Activated naive CD8-positive, alpha-beta T cell (primary cell): Measurements from ENCODE around the gene SPPL3.

Experiments
- H3K27ac Mint-ChIP-seq: one replicate; pipeline ENCODE4 v1.8.0; 2021; ENCODE audit warnings: mixed read lengths
- H3K27me3 Mint-ChIP-seq: one replicate; pipeline ENCODE4 v1.8.0; 2021; ENCODE audit warnings: mixed read lengths
- H3K36me3 Mint-ChIP-seq: one replicate; pipeline ENCODE4 v1.8.0; 2021; ENCODE audit warnings: mixed read lengths
- H3K4me1 Mint-ChIP-seq: one replicate; pipeline ENCODE4 v1.8.0; 2021; ENCODE audit warnings: low read depth, mixed read lengths
- H3K4me3 Mint-ChIP-seq: one replicate; pipeline ENCODE4 v1.8.0; 2021; ENCODE audit warnings: mild to moderate bottlenecking, mixed read lengths
- H3K9me3 Mint-ChIP-seq: one replicate; pipeline ENCODE4 v1.8.0; 2021; ENCODE audit warnings: low read depth, mixed read lengths

Gene SPPL3

DNA sequence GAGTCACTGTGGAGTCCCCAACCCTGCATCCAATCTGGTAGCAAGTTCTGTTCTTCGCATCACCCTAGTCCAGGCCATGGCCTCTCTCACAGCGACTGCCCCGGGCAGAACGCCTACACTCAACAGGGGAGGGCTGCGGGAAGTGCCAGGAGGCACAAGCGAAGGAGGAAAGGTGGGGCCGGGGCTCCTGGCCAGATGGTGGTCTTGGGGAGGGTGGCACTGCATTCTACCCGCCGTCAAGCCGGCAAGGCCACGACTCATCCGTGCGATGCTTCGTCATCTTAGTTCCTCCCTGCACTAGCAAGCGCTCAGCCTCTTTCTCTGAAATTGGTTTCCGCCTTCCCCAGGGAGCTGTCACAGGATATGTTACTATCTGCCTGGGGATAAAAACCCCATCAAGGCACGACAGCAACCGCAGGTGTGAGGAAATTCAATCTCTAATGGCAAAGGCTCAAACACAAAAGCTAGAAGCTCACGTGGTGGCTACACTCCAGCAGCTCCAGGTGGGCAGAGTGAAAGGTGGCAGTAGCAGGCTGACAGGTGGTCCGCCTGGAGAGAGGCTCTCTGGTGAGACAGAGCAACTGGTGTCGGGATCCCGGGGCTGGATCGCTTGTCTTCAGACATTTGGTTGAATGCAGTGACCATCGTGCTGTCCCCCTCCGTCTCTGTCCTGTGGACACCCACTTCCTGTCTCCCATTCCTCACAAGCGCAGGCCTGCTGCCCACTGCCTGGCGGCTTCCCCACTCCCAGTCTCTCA is 144.4 kb downstream of the SPPL3 start:
- Mint-ChIP-seq H3K4me3 (no peak overlapping the region), H3K27me3 (no peaks in the 10 kb centered on the region), H3K9me3 (peaks cover 5% of the 10 kb centered on the region), H3K4me1 (no peaks in the 10 kb centered on the region), H3K36me3 (peaks cover 2% of the 10 kb centered on the region), H3K27ac (no peak overlapping the region)

GRCh38 chr12:120758798-120759590 is 145.2 kb downstream of the SPPL3 start:
- H3K4me3 Mint-ChIP-seq = no peak overlapping the region
- peaks cover 5% of the 10 kb centered on the region for H3K9me3 Mint-ChIP-seq
- no peaks in the 10 kb centered on the region for H3K4me1 Mint-ChIP-seq
- peak overlapping the region; percentile 64 for H3K27ac Mint-ChIP-seq
- no peaks in the 10 kb centered on the region for H3K27me3 Mint-ChIP-seq
- no peaks in the 10 kb centered on the region for H3K36me3 Mint-ChIP-seq

- no peaks in the 10 kb centered on the region for H3K27me3 Mint-ChIP-seq
- H3K4me3 Mint-ChIP-seq = no peak overlapping the region
- H3K4me1 Mint-ChIP-seq = no peaks in the 10 kb centered on the region
- no peak overlapping the region for H3K27ac Mint-ChIP-seq
- H3K9me3 Mint-ChIP-seq = peaks cover 5% of the 10 kb centered on the region
- no peaks in the 10 kb centered on the region for H3K36me3 Mint-ChIP-seq
Observed at GRCh38 chr12:120757949-120758348, 146.2 kb downstream of the SPPL3 start.

DNA sequence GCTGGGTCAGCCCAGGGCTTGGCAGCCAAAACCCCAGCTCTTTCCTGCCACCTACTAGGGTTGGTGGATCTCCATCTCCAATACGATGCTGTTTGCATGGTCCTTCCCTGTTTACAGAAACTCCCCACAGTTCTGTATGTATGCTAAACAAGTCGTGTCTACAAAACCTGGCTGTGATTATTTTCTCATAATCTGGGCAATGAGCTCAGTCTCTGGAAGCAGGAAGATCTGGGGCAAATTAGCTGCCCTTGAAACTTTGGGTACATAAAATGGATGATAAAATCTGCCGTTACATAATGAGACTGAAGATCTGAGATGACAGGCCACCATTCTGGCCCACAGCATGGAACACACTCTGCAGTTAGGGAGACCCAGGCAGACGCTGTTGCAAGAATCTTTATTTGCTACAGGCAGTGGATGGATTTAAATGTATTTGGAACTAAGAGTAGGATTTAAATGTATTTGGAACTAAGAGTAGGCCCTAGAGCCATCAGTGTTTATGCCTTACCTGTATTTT is 146.9 kb downstream of the SPPL3 start:
- Mint-ChIP-seq H3K4me1 (no peaks in the 10 kb centered on the region), H3K9me3 (peaks cover 5% of the 10 kb centered on the region), H3K36me3 (no peaks in the 10 kb centered on the region), H3K4me3 (no peak overlapping the region), H3K27me3 (no peaks in the 10 kb centered on the region), H3K27ac (no peak overlapping the region)

GRCh38 chr12:120755269-120755668 is 148.9 kb downstream of the SPPL3 start:
- Mint-ChIP-seq H3K36me3 (no peaks in the 10 kb centered on the region), H3K4me3 (no peak overlapping the region), H3K27me3 (peaks cover 3% of the 10 kb centered on the region), H3K27ac (no peak overlapping the region), H3K4me1 (no peaks in the 10 kb centered on the region), H3K9me3 (peaks cover 5% of the 10 kb centered on the region)

- Mint-ChIP-seq H3K36me3 (no peaks in the 10 kb centered on the region), H3K9me3 (peaks cover 5% of the 10 kb centered on the region), H3K4me1 (no peaks in the 10 kb centered on the region), H3K27ac (no peak overlapping the region), H3K27me3 (peaks cover 3% of the 10 kb centered on the region), H3K4me3 (no peak overlapping the region)
Observed at GRCh38 chr12:120754792-120755191, 149.4 kb downstream of the SPPL3 start.

DNA sequence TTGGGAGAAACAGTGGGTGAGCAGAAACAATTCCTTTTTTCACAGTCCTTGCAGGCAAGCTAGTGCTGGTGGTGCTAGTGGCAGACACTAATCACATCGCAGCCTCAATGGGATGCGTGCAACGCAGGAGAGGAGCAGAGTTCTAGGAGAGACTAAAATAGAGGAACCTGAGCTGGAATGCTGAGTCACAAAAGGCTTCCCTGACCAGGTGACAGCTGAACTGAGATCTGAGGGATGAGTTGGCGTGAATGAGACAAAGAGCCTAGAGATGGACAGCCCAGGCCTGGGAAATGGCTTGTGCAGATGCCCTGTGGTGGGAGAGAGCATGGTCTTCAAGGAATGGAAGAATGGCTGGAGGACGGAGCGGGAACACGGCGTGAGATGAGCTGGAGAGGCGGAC is 152.8 kb downstream of the SPPL3 start:
- Mint-ChIP-seq H3K27me3 (peaks cover 3% of the 10 kb centered on the region), H3K27ac (no peak overlapping the region), H3K4me3 (no peak overlapping the region), H3K36me3 (no peaks in the 10 kb centered on the region), H3K4me1 (no peaks in the 10 kb centered on the region), H3K9me3 (peaks cover 5% of the 10 kb centered on the region)

GRCh38 chr12:120750806-120751205 is 153.4 kb downstream of the SPPL3 start:
- peaks cover 5% of the 10 kb centered on the region for H3K9me3 Mint-ChIP-seq
- no peaks in the 10 kb centered on the region for H3K36me3 Mint-ChIP-seq
- peaks cover 3% of the 10 kb centered on the region for H3K27me3 Mint-ChIP-seq
- no peak overlapping the region for H3K27ac Mint-ChIP-seq
- H3K4me1 Mint-ChIP-seq = no peaks in the 10 kb centered on the region
- no peak overlapping the region for H3K4me3 Mint-ChIP-seq

- Mint-ChIP-seq H3K9me3 (no peaks in the 10 kb centered on the region), H3K4me1 (no peaks in the 10 kb centered on the region), H3K27me3 (peaks cover 3% of the 10 kb centered on the region), H3K4me3 (no peak overlapping the region), H3K27ac (no peak overlapping the region), H3K36me3 (no peaks in the 10 kb centered on the region)
Observed at GRCh38 chr12:120749256-120749655, 154.9 kb downstream of the SPPL3 start.

DNA sequence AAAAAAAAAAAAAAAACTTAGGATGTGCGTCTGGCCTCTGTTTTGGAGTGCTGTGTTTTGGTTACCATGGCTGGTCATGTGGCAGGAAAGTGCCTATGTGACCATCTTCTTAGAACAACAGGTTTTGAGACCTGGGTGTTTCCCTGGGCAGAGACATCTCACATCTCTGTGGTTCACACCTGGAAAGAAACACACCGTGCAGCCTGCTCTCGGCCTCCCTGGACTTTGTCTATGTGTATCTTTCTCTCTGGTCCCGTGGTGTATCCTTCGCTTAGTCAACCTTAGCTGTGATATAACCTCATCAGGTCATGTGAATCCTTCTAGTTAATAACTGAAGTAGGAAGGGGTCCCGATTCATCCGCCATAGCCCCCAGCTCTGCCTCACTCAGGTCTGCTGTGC is 155.9 kb downstream of the SPPL3 start:
- Mint-ChIP-seq H3K9me3 (no peaks in the 10 kb centered on the region), H3K4me1 (no peaks in the 10 kb centered on the region), H3K27me3 (peaks cover 3% of the 10 kb centered on the region), H3K36me3 (no peaks in the 10 kb centered on the region), H3K4me3 (no peak overlapping the region), H3K27ac (no peak overlapping the region)

DNA sequence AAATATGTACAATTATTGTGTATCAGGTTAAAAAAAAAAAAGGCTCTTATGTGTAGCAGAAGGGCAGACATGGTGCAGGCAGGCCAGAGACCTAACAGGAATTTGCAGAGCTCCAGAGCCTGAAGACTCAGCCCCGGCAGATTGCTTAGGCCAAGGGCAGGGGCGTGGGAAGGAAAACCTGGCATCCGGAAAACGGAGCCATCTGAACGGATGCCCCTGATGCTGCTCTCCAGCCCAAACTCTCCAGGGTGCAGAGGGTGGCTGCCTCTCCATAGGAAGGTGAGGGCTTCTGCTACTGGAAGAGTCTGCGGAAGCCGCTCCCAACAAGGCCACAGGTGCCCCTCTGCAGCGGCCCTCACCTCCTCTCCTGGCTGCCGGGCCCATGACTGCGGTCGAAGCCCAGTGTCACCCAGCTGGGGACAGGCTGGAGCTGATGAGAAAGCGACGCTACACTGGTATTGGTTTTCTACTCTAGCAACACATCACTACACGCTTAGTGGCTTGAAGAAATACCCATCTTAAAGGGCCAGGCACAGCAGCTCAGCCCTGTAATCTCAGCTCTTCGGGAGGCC is 159.2 kb downstream of the SPPL3 start:
- no peak overlapping the region for H3K4me3 Mint-ChIP-seq
- no peaks in the 10 kb centered on the region for H3K4me1 Mint-ChIP-seq
- H3K36me3 Mint-ChIP-seq = no peaks in the 10 kb centered on the region
- no peaks in the 10 kb centered on the region for H3K9me3 Mint-ChIP-seq
- no peaks in the 10 kb centered on the region for H3K27me3 Mint-ChIP-seq
- no peak overlapping the region for H3K27ac Mint-ChIP-seq

DNA sequence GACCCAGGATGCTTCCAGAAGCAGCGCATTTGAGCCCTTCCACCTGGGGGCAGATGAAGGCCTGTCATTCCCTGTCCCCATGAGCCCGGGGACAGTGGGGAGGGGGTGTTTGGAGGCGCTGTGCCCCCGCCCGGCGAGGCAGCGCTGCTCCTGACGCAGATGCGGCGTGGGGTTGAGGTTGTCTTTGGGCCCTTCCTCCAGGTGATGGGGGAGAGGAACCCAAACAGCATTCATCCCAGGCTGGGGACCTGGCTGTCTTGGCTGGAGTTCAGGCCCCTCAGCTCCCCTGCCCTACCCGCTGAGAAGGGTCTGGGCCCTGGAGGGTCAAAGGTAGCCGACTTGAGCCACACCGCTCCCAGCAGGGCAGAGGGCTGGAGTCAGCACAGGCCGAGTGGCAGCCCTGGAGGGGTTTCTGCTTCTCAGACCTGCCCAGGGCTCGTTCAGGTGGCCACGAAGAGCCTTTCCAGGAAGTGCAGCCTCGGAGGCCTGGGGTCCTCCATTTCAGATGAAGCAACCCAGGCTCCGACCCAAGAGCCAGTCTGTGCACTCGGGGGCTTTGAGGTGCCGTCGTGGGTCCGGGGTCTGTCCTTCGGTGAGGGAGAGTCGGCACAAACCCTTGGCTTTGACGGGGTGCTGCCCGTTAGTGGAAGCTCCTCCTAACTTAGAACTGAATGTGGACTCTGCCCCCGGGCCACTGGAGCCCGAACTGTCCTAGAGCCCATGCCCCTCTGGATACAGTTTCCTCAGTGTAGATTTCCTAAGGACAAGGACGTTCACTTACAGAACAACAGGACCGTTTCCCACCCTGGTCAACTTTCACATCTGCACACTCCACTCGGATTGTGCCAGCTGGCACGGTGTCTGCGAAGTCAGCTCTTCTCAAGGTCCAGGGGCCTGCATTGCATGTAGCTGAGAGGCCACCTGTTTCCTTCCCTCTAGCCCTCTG is 162.4 kb downstream of the SPPL3 start:
- H3K27ac Mint-ChIP-seq = no peak overlapping the region
- H3K27me3 Mint-ChIP-seq = no peaks in the 10 kb centered on the region
- H3K36me3 Mint-ChIP-seq = no peaks in the 10 kb centered on the region
- H3K4me1 Mint-ChIP-seq = no peaks in the 10 kb centered on the region
- no peak overlapping the region for H3K4me3 Mint-ChIP-seq
- H3K9me3 Mint-ChIP-seq = no peaks in the 10 kb centered on the region

GRCh38 chr12:120740871-120741270 is 163.3 kb downstream of the SPPL3 start:
- H3K27ac Mint-ChIP-seq = no peak overlapping the region
- no peaks in the 10 kb centered on the region for H3K27me3 Mint-ChIP-seq
- H3K4me1 Mint-ChIP-seq = no peaks in the 10 kb centered on the region
- H3K4me3 Mint-ChIP-seq = no peak overlapping the region
- no peaks in the 10 kb centered on the region for H3K36me3 Mint-ChIP-seq
- H3K9me3 Mint-ChIP-seq = no peaks in the 10 kb centered on the region

GRCh38 chr12:120739821-120740613 is 164.1 kb downstream of the SPPL3 start:
- H3K9me3 Mint-ChIP-seq = no peaks in the 10 kb centered on the region
- H3K4me1 Mint-ChIP-seq = no peaks in the 10 kb centered on the region
- H3K27me3 Mint-ChIP-seq = no peaks in the 10 kb centered on the region
- H3K27ac Mint-ChIP-seq = no peak overlapping the region
- no peaks in the 10 kb centered on the region for H3K36me3 Mint-ChIP-seq
- H3K4me3 Mint-ChIP-seq = no peak overlapping the region
